SH-SY5Y (cell line): Measurements from ENCODE around the gene DCHS1.

Source experiments
- GATA2 ChIP-seq: IDR thresholded peaks from 2 replicates; pipeline ENCODE4 v1.6.1; 2011; ENCODE audit warnings: mild to moderate bottlenecking, low read depth, low read length
- GATA3 ChIP-seq: IDR thresholded peaks from 2 replicates; pipeline ENCODE4 v1.6.1; 2011; ENCODE audit warnings: low read depth, mild to moderate bottlenecking, low read length, moderate library complexity

DNA sequence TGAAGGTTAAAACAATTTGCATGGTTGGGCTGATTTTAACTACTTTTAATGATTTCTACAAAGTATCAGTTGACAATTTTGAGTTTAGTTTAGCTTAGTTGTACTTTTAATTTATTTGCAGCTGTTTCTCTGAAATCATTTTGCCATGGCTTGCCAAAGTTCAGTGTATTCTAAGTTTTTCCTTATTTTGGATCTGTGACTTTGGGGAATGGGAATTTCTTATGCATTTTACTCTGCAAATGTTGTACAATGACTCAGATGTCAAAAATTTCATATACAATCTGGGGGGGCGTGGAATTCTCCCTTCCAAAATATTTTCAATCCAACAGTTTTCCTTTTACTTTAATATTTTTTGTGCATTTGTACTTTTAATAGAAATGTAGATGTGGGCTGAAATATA lies 8.9 kb upstream of the DCHS1 start:
- TF ChIP-seq GATA2 (no peak), GATA3 (no peak)
